ENCODE data around the gene SS18.

The SS18 gene

DNA sequence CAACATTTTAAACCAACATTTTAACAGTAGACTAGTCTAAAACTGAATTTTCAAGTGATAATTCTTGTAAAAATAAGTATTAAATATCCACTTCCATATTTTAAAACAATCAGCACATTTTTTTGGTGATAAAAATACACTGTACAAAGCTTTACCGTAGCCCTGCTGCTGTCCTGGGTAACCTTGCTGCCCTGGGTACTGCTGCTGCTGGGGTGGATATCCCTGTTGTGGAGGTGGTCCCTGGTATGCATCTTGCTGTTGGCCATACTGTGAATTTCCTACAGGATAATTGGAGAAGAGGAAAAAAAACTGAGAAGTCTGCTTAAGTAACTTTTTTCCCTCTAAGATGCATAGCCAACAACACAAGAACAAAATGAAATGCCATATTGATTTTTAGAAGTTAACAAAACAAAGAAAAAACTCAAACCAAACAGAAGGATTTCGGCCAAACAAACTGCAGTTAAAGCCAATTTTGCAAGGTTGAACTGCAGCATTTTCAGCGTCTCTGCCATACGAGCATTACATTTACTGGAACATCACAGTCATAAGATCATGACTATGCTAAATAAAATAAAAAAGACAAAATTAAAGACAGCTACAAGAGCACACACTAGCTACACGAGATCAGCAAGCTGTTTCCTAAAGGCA is 55.4 kb downstream of the SS18 start:
- no peak overlapping the region for H3K56ac ChIP-seq (ENCODE audit: low read length)
- H3K36me3 ChIP-seq (ENCODE audit: control insufficient read depth, insufficient read depth, low read length), result no peaks in the 10 kb centered on the region
- no peaks in the 10 kb centered on the region for H3K79me2 ChIP-seq (ENCODE audit: control insufficient read depth, insufficient read depth, low read length)
- no peaks in the 10 kb centered on the region for H3K4me1 ChIP-seq (ENCODE audit: control insufficient read depth, low read depth, low read length)
- H2BK5ac ChIP-seq (ENCODE audit: low read length), result no peak overlapping the region
- H3K79me1 ChIP-seq (ENCODE audit: low read length), result peaks cover 1% of the 10 kb centered on the region
- no peak overlapping the region for H2BK15ac ChIP-seq (replicated peaks; ENCODE audit: low read depth)
- no peak overlapping the region for H3K18ac ChIP-seq (ENCODE audit: low read length)
- no peak overlapping the region for H2BK120ac ChIP-seq (ENCODE audit: low read depth, low read length)
- no peaks in the 10 kb centered on the region for H3K27me3 ChIP-seq (ENCODE audit: insufficient read depth, low read length, poor library complexity)
- H2AK5ac ChIP-seq (ENCODE audit: low read length), result no peak overlapping the region
- H3K9ac ChIP-seq (ENCODE audit: low read length), result no peak overlapping the region
- no peak overlapping the region for H3K4me3 ChIP-seq (ENCODE audit: low read length)
- no peak overlapping the region for H3K23ac ChIP-seq (ENCODE audit: low read length)
- H4K8ac ChIP-seq (ENCODE audit: low read depth, low read length), result no peak overlapping the region
- no peak overlapping the region for H4K5ac ChIP-seq (ENCODE audit: low read length)
- WGBS (ENCODE audit: extremely low coverage, insufficient coverage, low lambda C conversion rate), result no CpG with 5 or more reads among the region's 5 CpGs
- H3K4ac ChIP-seq (ENCODE audit: low read depth, low read length), result no peak overlapping the region
- no peak for DNase-seq
- no peak overlapping the region for H3K4me2 ChIP-seq (ENCODE audit: low read length)
- H3K27ac ChIP-seq (ENCODE audit: low read depth, low read length), result no peak overlapping the region

DNA sequence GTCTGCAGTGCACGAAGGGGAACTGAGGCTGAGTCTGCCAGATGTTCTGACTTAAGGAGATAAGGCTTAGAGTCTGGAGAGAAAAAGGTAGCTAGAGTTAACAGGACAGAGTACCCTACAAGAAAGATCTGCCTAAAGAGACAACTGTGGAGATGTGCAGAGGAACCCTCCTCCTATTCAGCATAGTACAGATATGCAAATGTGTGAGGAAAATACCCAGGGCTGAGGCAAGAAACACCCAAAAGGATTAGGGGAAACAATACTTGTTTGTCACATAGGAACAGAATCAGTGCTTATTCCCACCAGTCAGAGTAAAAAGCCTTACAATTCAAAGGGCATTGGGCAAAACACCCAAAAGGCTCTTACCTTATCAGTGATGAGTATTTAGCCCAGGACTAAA is 67.8 kb downstream of the SS18 start:
- Histone ChIP-seq H2BK5ac (ENCODE audit: low read length) (no peak overlapping the region), H3K27ac (ENCODE audit: low read depth, low read length) (no peak overlapping the region), H3K23ac (ENCODE audit: low read length) (no peak overlapping the region), H3K18ac (ENCODE audit: low read length) (no peak overlapping the region), H3K4me3 (ENCODE audit: low read length) (no peak overlapping the region), H4K8ac (ENCODE audit: low read depth, low read length) (no peak overlapping the region), H3K36me3 (ENCODE audit: control insufficient read depth, insufficient read depth, low read length) (peaks cover 2% of the 10 kb centered on the region), H3K56ac (ENCODE audit: low read length) (no peak overlapping the region), H2BK120ac (ENCODE audit: low read depth, low read length) (no peak overlapping the region), H3K27me3 (ENCODE audit: insufficient read depth, low read length, poor library complexity) (no peaks in the 10 kb centered on the region), H3K79me2 (ENCODE audit: control insufficient read depth, insufficient read depth, low read length) (no peaks in the 10 kb centered on the region), H2AK5ac (ENCODE audit: low read length) (no peak overlapping the region), H3K79me1 (ENCODE audit: low read length) (peaks cover 1% of the 10 kb centered on the region), H3K9ac (ENCODE audit: low read length) (no peak overlapping the region), H4K5ac (ENCODE audit: low read length) (no peak overlapping the region), H2BK15ac (replicated peaks; ENCODE audit: low read depth) (no peak overlapping the region), H3K4me2 (ENCODE audit: low read length) (no peak overlapping the region), H3K4ac (ENCODE audit: low read depth, low read length) (no peak overlapping the region), H3K4me1 (ENCODE audit: control insufficient read depth, low read depth, low read length) (no peaks in the 10 kb centered on the region)
- no CpG with 5 or more reads among the region's 1 CpG for WGBS (ENCODE audit: extremely low coverage, insufficient coverage, low lambda C conversion rate)
- peak; percentile 35 for DNase-seq

DNA sequence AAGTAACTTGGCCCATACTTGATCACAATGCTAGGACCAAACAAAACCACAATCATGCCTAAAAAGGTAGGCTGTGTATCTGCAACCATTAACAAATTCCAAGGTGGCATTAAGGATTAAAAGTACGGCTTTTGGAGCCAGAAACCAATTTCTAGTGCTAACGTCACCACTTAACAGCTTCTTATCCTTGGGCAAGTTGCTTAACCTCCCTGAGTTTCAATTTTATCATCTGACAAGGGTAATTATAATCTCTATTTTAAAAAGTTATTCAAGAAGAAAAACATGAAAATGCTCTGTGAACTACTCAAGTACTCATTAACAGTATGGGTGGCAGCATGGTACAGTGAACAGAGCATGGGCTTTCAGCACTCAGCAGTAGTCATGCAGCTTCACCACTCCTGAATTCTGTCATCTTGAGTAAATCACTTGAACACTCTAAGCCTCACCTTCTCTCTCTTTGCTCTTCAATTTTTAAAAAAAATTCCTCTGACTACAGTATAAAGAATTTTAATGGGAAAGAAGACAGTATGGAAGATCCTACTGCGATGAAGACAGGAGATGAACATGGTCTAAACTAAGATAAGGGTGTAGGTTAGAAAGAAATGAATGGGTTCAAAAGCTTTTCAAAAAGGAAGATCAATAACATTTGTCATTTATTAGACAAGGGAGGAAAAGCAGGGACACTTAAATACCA is 69.2 kb downstream of the SS18 start:
- H2BK5ac ChIP-seq (ENCODE audit: low read length), result no peak overlapping the region
- H3K56ac ChIP-seq (ENCODE audit: low read length), result no peak overlapping the region
- H4K5ac ChIP-seq (ENCODE audit: low read length), result no peak overlapping the region
- no peak overlapping the region for H3K9ac ChIP-seq (ENCODE audit: low read length)
- no peak overlapping the region for H3K18ac ChIP-seq (ENCODE audit: low read length)
- H3K4me2 ChIP-seq (ENCODE audit: low read length), result no peak overlapping the region
- H3K4ac ChIP-seq (ENCODE audit: low read depth, low read length), result no peak overlapping the region
- H3K4me3 ChIP-seq (ENCODE audit: low read length), result no peak overlapping the region
- H4K8ac ChIP-seq (ENCODE audit: low read depth, low read length), result no peak overlapping the region
- no peak overlapping the region for H3K23ac ChIP-seq (ENCODE audit: low read length)
- H2AK5ac ChIP-seq (ENCODE audit: low read length), result no peak overlapping the region
- H3K79me1 ChIP-seq (ENCODE audit: low read length), result peaks cover 1% of the 10 kb centered on the region
- DNase-seq, result no peak
- no peak overlapping the region for H3K27ac ChIP-seq (ENCODE audit: low read depth, low read length)
- peaks cover 2% of the 10 kb centered on the region for H3K36me3 ChIP-seq (ENCODE audit: control insufficient read depth, insufficient read depth, low read length)
- H3K27me3 ChIP-seq (ENCODE audit: insufficient read depth, low read length, poor library complexity), result no peaks in the 10 kb centered on the region
- no peak overlapping the region for H2BK15ac ChIP-seq (replicated peaks; ENCODE audit: low read depth)
- H3K4me1 ChIP-seq (ENCODE audit: control insufficient read depth, low read depth, low read length), result no peaks in the 10 kb centered on the region
- WGBS (ENCODE audit: extremely low coverage, insufficient coverage, low lambda C conversion rate), result no CpG with 5 or more reads among the region's 3 CpGs
- no peak overlapping the region for H2BK120ac ChIP-seq (ENCODE audit: low read depth, low read length)
- no peaks in the 10 kb centered on the region for H3K79me2 ChIP-seq (ENCODE audit: control insufficient read depth, insufficient read depth, low read length)

- H3K9ac ChIP-seq (ENCODE audit: low read length), result no peak overlapping the region
- no peak overlapping the region for H3K4me2 ChIP-seq (ENCODE audit: low read length)
- no peaks in the 10 kb centered on the region for H3K4me1 ChIP-seq (ENCODE audit: control insufficient read depth, low read depth, low read length)
- no peak overlapping the region for H3K4ac ChIP-seq (ENCODE audit: low read depth, low read length)
- no peak overlapping the region for H3K56ac ChIP-seq (ENCODE audit: low read length)
- no peaks in the 10 kb centered on the region for H3K27me3 ChIP-seq (ENCODE audit: insufficient read depth, low read length, poor library complexity)
- H3K27ac ChIP-seq (ENCODE audit: low read depth, low read length), result no peak overlapping the region
- H4K8ac ChIP-seq (ENCODE audit: low read depth, low read length), result no peak overlapping the region
- H2BK120ac ChIP-seq (ENCODE audit: low read depth, low read length), result no peak overlapping the region
- no peak overlapping the region for H2BK15ac ChIP-seq (replicated peaks; ENCODE audit: low read depth)
- no peak overlapping the region for H3K4me3 ChIP-seq (ENCODE audit: low read length)
- no peak overlapping the region for H2AK5ac ChIP-seq (ENCODE audit: low read length)
- peaks cover 2% of the 10 kb centered on the region for H3K36me3 ChIP-seq (ENCODE audit: control insufficient read depth, insufficient read depth, low read length)
- no peaks in the 10 kb centered on the region for H3K79me2 ChIP-seq (ENCODE audit: control insufficient read depth, insufficient read depth, low read length)
- H3K79me1 ChIP-seq (ENCODE audit: low read length), result no peaks in the 10 kb centered on the region
- H4K5ac ChIP-seq (ENCODE audit: low read length), result no peak overlapping the region
- H3K23ac ChIP-seq (ENCODE audit: low read length), result no peak overlapping the region
- H2BK5ac ChIP-seq (ENCODE audit: low read length), result no peak overlapping the region
- no peak for DNase-seq
- H3K18ac ChIP-seq (ENCODE audit: low read length), result no peak overlapping the region
Measured at GRCh38 chr18:26017929-26018328, 72.5 kb downstream of the SS18 start.

- H2BK120ac ChIP-seq (ENCODE audit: low read depth, low read length), result no peak overlapping the region
- H4K8ac ChIP-seq (ENCODE audit: low read depth, low read length), result no peak overlapping the region
- no peak overlapping the region for H3K56ac ChIP-seq (ENCODE audit: low read length)
- peaks cover 2% of the 10 kb centered on the region for H3K36me3 ChIP-seq (ENCODE audit: control insufficient read depth, insufficient read depth, low read length)
- no peaks in the 10 kb centered on the region for H3K79me1 ChIP-seq (ENCODE audit: low read length)
- H3K18ac ChIP-seq (ENCODE audit: low read length), result no peak overlapping the region
- no peak for DNase-seq
- H2BK15ac ChIP-seq (replicated peaks; ENCODE audit: low read depth), result no peak overlapping the region
- H4K5ac ChIP-seq (ENCODE audit: low read length), result no peak overlapping the region
- H3K79me2 ChIP-seq (ENCODE audit: control insufficient read depth, insufficient read depth, low read length), result no peaks in the 10 kb centered on the region
- H3K9ac ChIP-seq (ENCODE audit: low read length), result no peak overlapping the region
- H3K27me3 ChIP-seq (ENCODE audit: insufficient read depth, low read length, poor library complexity), result no peaks in the 10 kb centered on the region
- no peak overlapping the region for H2BK5ac ChIP-seq (ENCODE audit: low read length)
- H3K4me2 ChIP-seq (ENCODE audit: low read length), result no peak overlapping the region
- H3K4me3 ChIP-seq (ENCODE audit: low read length), result no peak overlapping the region
- no peak overlapping the region for H3K4ac ChIP-seq (ENCODE audit: low read depth, low read length)
- no peaks in the 10 kb centered on the region for H3K4me1 ChIP-seq (ENCODE audit: control insufficient read depth, low read depth, low read length)
- no peak overlapping the region for H3K23ac ChIP-seq (ENCODE audit: low read length)
- H2AK5ac ChIP-seq (ENCODE audit: low read length), result no peak overlapping the region
- no peak overlapping the region for H3K27ac ChIP-seq (ENCODE audit: low read depth, low read length)
Measured at GRCh38 chr18:26014462-26014861, 76.0 kb downstream of the SS18 start.

GRCh38 chr18:26008619-26009018 is 81.8 kb downstream of the SS18 start:
- Histone ChIP-seq H3K36me3 (ENCODE audit: control insufficient read depth, insufficient read depth, low read length) (no peaks in the 10 kb centered on the region), H4K5ac (ENCODE audit: low read length) (no peak overlapping the region), H3K23ac (ENCODE audit: low read length) (no peak overlapping the region), H2BK120ac (ENCODE audit: low read depth, low read length) (no peak overlapping the region), H3K9ac (ENCODE audit: low read length) (no peak overlapping the region), H3K4me2 (ENCODE audit: low read length) (no peak overlapping the region), H3K4me3 (ENCODE audit: low read length) (no peak overlapping the region), H3K27me3 (ENCODE audit: insufficient read depth, low read length, poor library complexity) (no peaks in the 10 kb centered on the region), H3K79me1 (ENCODE audit: low read length) (no peaks in the 10 kb centered on the region), H2BK5ac (ENCODE audit: low read length) (no peak overlapping the region), H3K79me2 (ENCODE audit: control insufficient read depth, insufficient read depth, low read length) (no peaks in the 10 kb centered on the region), H2BK15ac (replicated peaks; ENCODE audit: low read depth) (no peak overlapping the region), H3K27ac (ENCODE audit: low read depth, low read length) (no peak overlapping the region), H3K4ac (ENCODE audit: low read depth, low read length) (no peak overlapping the region), H2AK5ac (ENCODE audit: low read length) (no peak overlapping the region), H3K18ac (ENCODE audit: low read length) (no peak overlapping the region), H3K56ac (ENCODE audit: low read length) (no peak overlapping the region), H3K4me1 (ENCODE audit: control insufficient read depth, low read depth, low read length) (no peaks in the 10 kb centered on the region), H4K8ac (ENCODE audit: low read depth, low read length) (no peak overlapping the region)
- WGBS (ENCODE audit: extremely low coverage, insufficient coverage, low lambda C conversion rate), result no CpG with 5 or more reads among the region's 1 CpG
- no peak for DNase-seq
